AG09319 (cell line): ENCODE data around the gene FREY1.
A peak's percentile ranks its signal among the peaks of the same experiment; 100 is the strongest.
"Not testable (repeated sequence)": the region's sequence is repeated elsewhere in the genome, so short reads cannot be mapped to it uniquely, and the experiment has no call there.

Experiments
- DNase-seq: peaks from one replicate; pipeline ENCODE4 v3.0.0-alpha.2; 2010; ENCODE audit warnings: low read depth; ENCODE audit errors: extremely low read depth
- CTCF ChIP-seq: IDR thresholded peaks from 2 replicates; pipeline ENCODE4 v1.5.1; 2011; ENCODE audit warnings: low read depth, mild to moderate bottlenecking, inconsistent platforms, low read length, moderate library complexity

FREY1 gene

GRCh38 chr11:45902452-45903380 is 4.4 kb downstream of the FREY1 start:
- no peak for DNase-seq

GRCh38 chr11:45901626-45902025 is 5.4 kb downstream of the FREY1 start:
- TF ChIP-seq CTCF: no peak

More at GRCh38 chr11:45902452-45903380, 4.4 kb downstream of the FREY1 start:
- TF ChIP-seq CTCF: no peak

GRCh38 chr11:45900916-45901617 is 6.0 kb downstream of the FREY1 start:
- no peak for DNase-seq
- no peak for TF ChIP-seq CTCF

More at GRCh38 chr11:45901626-45902025, 5.4 kb downstream of the FREY1 start:
- DNase-seq: no peak

GRCh38 chr11:45900175-45900800 is 6.8 kb downstream of the FREY1 start:
- DNase-seq: not testable (repeated sequence)

GRCh38 chr11:45899448-45900174 is 7.5 kb downstream of the FREY1 start:
- TF ChIP-seq CTCF: no peak
- DNase-seq: peak; percentile 63

GRCh38 chr11:45899086-45899447 is 8.0 kb downstream of the FREY1 start:
- DNase-seq: no peak
- no peak for TF ChIP-seq CTCF

- no peak for TF ChIP-seq CTCF
- no peak for DNase-seq
Measured at GRCh38 chr11:45897556-45897955, 9.5 kb downstream of the FREY1 start.
